AG04449 (cell line): ENCODE results near the gene PHF5A.
"Not testable (repeated sequence)": the region's sequence is repeated elsewhere in the genome, so short reads cannot be mapped to it uniquely, and the experiment has no call there.

ENCODE experiments used
- CTCF ChIA-PET: fragments of 350-600 bp; formaldehyde crosslinking; extraction: SDS; loops from one replicate; lab custom pipeline; 2021; ENCODE audit warnings: antibody characterized with exemption; lab: Yijun Ruan, JAX
- POLR2A ChIA-PET: fragments of 400-600, 350-600 bp; formaldehyde crosslinking; extraction: SDS; loops from one replicate; lab custom pipeline; 2020; ENCODE audit warnings: antibody characterized with exemption, inconsistent platforms; lab: Yijun Ruan, JAX
- DNase-seq: peaks from one replicate; pipeline ENCODE4 v3.0.0-alpha.2; 2010; ENCODE audit warnings: low read depth, low spot score
- H3K4me3 ChIP-seq: 2 replicates; pipeline ENCODE4 v1.5.1; 2011; ENCODE audit warnings: low read depth, mild to moderate bottlenecking, control low read depth, low read length
- TF ChIP-seq, protein P1 (sequence below): IDR thresholded peaks from one replicate; pipeline ENCODE4 v1.5.1; 2011; ENCODE audit warnings: mild to moderate bottlenecking, moderate library complexity, low read length, control low read depth, inconsistent platforms; ENCODE audit not compliant: insufficient read depth; ENCODE audit errors: missing control alignments

Gene PHF5A

DNA sequence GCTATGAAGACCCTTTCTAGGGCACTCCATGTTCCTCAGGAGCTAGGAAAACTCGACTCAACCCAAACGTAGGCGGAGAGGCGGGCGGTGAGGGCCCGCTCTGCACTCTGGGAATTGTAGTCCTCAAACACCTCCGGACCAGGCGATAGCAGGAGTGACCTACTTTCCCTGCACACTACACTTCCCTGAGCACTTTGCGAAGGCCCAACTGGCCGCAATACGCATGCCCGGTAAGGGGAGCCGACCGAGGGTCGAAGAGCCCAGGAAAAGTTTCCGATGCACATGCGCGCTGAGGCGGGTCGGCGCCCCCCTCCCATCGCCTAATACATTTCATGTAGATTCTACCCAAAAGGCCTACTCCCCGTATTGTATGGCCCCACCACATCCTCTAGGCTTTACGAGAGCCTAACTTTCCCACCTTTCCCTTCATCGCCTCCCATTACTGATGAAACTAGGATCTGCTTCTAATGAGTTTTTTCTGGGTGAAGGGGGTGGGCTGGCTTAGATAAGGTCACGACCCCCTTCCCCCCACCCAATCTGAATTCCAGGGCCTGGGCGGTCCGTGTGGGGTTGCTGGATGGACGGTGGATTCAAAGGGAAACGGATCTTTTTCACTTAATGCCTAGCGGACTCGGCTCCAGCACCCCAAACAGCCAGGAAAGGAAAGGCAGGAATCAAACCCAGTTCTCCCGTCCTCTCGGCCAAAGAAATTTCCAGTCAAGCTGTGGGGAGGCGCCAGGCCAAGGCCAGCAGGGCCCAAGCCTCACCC is 23.9 kb downstream of the PHF5A start:
- POLR2A ChIA-PET, result interaction anchor here (2.6 to 4.4 kb wide), 3 partner anchors 8 to 63 kb away, joined by 13 to 50 read pairs (median 27); partner anchors contain the start of genes ACO2, PHF5A and TEF
- TF ChIP-seq, protein P1, sequence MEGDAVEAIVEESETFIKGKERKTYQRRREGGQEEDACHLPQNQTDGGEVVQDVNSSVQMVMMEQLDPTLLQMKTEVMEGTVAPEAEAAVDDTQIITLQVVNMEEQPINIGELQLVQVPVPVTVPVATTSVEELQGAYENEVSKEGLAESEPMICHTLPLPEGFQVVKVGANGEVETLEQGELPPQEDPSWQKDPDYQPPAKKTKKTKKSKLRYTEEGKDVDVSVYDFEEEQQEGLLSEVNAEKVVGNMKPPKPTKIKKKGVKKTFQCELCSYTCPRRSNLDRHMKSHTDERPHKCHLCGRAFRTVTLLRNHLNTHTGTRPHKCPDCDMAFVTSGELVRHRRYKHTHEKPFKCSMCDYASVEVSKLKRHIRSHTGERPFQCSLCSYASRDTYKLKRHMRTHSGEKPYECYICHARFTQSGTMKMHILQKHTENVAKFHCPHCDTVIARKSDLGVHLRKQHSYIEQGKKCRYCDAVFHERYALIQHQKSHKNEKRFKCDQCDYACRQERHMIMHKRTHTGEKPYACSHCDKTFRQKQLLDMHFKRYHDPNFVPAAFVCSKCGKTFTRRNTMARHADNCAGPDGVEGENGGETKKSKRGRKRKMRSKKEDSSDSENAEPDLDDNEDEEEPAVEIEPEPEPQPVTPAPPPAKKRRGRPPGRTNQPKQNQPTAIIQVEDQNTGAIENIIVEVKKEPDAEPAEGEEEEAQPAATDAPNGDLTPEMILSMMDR, result no peak
- peak overlapping the region; percentile 86 for H3K4me3 ChIP-seq
- DNase-seq, result peak; percentile 84
- CTCF ChIA-PET, result interaction anchor here (1.2 to 2.7 kb wide), 3 partner anchors 7 to 73 kb away, joined by 4 to 17 read pairs (median 13); no protein-coding TSS in a partner anchor

DNA sequence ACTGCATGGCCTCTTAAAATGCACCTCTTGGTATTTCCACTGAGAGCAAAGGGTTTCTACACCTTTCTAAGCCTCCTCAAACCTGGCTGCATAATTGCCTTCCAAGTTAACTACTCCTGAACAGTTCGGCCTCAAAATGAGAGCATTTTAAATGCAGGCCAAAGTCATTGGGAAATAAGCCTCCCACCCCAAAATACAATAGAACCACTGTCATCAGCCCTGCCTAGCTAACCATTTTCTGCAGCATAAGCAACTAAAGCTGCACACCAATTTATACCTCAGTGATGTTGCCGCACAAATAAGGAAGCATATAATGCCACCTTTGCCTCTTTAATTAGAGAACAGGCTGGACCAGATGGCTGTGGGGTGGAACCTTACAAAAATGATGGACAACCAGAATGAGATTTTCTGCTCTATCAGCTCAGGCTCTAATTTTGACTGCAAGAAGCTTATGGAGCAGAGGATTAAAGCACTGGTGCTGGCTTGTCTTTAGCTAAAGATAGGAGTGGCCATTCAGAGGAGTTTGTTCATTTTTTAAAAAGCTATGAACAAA is 26.2 kb downstream of the PHF5A start:
- TF ChIP-seq, protein P1, result no peak
- DNase-seq, result no peak
- CTCF ChIA-PET, result interaction anchor here (1.7 to 1.9 kb wide), 2 partner anchors 39 to 76 kb away, joined by 8 read pairs; no protein-coding TSS in a partner anchor
- no peak overlapping the region for H3K4me3 ChIP-seq
- POLR2A ChIA-PET, result no interaction called here

DNA sequence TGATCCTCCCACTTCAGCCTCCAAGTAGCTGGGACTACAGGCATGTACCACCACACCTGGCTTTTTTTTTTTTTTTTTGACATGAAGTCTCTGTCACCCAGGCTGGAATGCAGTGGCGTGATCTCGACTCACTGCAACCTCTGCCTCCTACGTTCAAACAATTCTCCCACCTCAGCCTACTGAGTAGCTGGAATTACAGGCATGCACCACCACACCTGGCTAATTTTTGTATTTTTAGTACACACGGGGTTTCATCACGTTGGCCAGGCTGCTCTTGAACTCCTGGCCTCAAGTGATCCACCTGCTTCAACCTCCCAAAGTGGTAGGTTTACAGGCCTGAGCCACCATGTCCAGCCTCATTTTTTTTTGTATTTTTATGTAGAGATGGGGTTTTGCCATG is 28.0 kb downstream of the PHF5A start:
- H3K4me3 ChIP-seq, POLR2A ChIA-PET, DNase-seq, CTCF ChIA-PET: not testable (repeated sequence)

DNA sequence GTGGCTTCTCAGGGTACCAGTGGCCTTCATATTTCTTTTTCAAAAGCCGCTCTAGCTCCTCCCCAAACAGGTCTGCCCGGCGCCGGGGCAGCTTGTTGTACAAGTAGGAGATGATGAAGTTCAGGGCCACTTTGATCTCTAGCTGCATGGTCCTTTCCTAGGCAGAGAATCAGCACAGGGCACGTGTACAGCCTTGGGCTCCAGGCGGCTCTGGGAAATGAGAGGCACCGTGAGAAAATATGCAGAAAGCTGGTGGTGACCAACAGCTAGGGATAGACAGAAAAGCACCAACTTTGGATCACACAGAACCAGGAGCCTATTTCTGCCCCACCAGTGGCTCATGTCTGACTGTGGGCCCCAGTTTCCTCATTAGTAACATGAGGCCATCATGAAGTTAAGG is 31.3 kb downstream of the PHF5A start:
- ChIA-PET CTCF (interaction anchor here (1.2 to 1.9 kb wide), 2 partner anchors 8 to 81 kb away, joined by 4 to 10 read pairs; no protein-coding TSS in a partner anchor), POLR2A (interaction anchor here (1.2 to 2.4 kb wide), 2 partner anchors 9 to 31 kb away, joined by 3 to 13 read pairs; partner anchors contain the start of genes PHF5A and TOB2)

DNA sequence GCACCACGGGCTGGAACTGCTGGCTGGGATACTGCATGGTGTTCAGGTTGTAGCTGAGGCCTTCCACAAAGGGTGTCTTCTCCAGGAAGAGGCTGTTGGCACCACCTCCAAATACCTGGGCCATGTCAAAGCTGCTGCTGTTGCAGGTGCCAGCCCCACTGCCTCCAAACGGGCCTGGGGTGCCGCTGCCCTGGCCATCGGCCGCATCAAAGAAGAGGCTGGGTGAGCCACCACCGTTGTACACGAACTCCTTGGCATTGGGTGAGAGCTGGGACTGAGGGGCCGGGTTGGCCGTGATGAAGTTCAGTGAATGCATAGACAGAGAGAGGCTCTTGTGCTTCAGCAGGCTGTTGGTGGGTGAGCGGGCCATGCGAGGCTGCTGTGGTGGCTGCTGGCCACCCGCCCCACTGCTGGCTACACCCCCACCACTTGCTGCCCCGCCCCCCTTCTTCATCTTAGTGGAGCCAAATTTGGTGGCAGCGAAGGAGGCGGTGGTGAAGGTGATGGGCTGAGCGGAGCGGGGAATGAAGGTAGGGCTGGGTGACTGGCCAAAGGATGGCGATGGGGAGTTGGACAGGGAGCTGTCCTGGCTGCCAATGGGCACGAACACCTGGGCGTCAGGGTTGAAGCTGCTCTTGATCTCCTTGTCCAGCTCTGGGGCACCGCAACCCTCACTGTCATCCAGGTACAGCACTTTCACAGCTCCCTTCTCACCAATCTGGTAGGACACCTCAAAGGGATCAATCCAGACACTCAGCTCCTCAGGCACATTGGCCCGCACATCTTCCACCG is 32.0 kb downstream of the PHF5A start:
- CTCF ChIA-PET, result interaction anchor here (1.0 to 1.9 kb wide), 4 partner anchors 9 to 82 kb away, joined by 4 to 10 read pairs (median 4); no protein-coding TSS in a partner anchor
- H3K4me3 ChIP-seq, result no peak overlapping the region
- POLR2A ChIA-PET, result interaction anchor here (1.2 to 2.4 kb wide), 2 partner anchors 9 to 32 kb away, joined by 3 to 13 read pairs; partner anchors contain the start of genes PHF5A and TOB2
- TF ChIP-seq, protein P1, result no peak
- DNase-seq, result no peak

More for the DNA sequence above, 31.3 kb downstream of the PHF5A start:
- no peak for DNase-seq
- no peak overlapping the region for H3K4me3 ChIP-seq
- TF ChIP-seq, protein P1, result no peak

DNA sequence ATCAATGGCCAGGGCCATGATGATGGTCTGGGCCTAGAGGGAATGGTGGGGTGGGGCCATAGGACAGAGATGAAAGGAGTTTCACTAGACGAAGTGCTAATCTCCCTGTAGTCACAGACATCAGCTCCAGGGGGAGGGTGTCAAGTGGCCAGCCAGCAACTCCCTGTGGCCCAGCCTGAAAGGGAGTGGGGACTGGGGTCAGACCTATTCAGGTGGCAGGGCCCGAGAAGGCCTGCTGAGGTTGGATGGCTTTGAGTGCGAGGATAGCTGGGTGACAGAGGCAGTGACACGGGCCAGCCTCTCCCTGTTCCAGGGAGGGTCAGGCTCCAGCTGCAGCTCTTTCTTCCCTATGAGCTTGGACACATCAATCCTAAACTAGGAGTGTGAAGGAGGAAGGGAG is 32.9 kb downstream of the PHF5A start:
- no peak overlapping the region for H3K4me3 ChIP-seq
- TF ChIP-seq, protein P1, result no peak
- ChIA-PET CTCF (interaction anchor here (1.0 to 1.6 kb wide), 3 partner anchors 11 to 83 kb away, joined by 3 to 6 read pairs (median 4); partner anchors contain the start of gene TOB2), POLR2A (interaction anchor here (0.6 to 2.4 kb wide), 2 partner anchors 8 to 10 kb away, joined by 3 to 13 read pairs; partner anchors contain the start of gene TOB2)
- DNase-seq, result no peak

DNA sequence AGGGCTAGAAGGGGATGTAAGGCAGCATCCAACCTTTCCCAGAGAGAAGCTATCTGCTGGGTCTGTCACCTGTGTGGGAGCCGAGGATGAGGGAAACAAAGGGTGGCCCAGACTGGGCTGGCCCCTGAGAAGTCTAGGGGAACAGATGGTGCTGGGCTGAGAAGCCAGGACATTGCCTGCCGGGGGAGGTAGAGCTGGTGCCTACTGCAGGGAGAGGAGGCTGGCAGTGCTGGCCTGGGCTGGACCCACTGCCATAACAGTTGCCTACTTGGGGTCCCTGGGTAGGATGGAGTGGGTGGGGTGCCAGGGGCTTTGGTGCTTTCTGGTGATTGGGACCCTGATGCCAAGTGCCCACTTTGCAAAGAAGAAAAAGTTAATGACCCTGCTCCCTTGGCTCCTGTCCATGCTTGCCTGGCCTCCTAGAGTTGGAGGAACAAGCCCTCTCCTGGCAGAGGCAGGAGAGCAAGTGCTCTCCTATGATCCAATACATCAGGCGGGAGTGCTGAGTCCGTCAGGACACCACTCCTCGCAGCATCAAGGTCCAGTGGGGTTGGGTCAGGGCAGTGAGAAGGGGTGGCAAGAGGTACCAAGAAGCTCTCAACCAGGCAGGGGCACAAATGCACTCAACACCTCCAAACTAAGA is 34.0 kb downstream of the PHF5A start:
- POLR2A ChIA-PET, H3K4me3 ChIP-seq, DNase-seq: not testable (repeated sequence)
- CTCF ChIA-PET, result interaction anchor here (1.0 to 1.6 kb wide), 3 partner anchors 12 to 84 kb away, joined by 3 to 6 read pairs (median 4); partner anchors contain the start of gene TOB2

DNA sequence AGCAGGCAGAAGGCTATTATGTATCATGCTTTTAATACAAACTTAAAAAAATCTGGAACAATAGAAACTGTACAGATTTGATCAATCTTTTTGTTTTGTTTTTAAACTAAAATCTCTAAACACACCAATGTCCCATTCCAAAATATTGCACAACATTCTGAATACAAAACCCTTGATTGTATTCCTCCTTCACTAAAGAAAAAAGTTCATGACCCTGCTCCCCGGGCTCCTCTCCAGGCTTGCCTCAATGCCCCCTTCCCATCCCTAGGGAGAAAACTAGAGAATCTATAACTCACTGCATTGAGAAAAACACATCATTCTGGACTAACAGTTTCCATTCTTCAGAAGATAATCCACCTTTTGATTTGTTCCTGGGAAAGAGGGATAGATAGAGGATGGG is 35.0 kb downstream of the PHF5A start:
- POLR2A ChIA-PET, DNase-seq, CTCF ChIA-PET, H3K4me3 ChIP-seq: not testable (repeated sequence)
